K562 (cell line): ENCODE data around the gene IDUA. TPM values are rescaled to one million over a fixed set of nuclear protein-coding genes. Genes with fewer than 3 reads are reported as not detected.

Experiments
- BRF1 ChIP-seq: IDR thresholded peaks from 3 replicates; pipeline ENCODE4 v1.6.1; 2011; ENCODE audit warnings: borderline replicate concordance, mild to moderate bottlenecking; ENCODE audit not compliant: insufficient read length; ENCODE audit errors: extremely low read depth
- CCAR2 ChIP-seq: fragments of 200-400 bp; formaldehyde crosslinking; IDR thresholded peaks from 2 replicates; pipeline ENCODE4 v1.6.1; 2017; ENCODE audit warnings: mild to moderate bottlenecking, low read depth, low read length
- NBN ChIP-seq: fragments of 450-650 bp; IDR thresholded peaks from 2 replicates; pipeline ENCODE4 v1.6.1; 2016; ENCODE audit warnings: low read depth, mild to moderate bottlenecking
- ZNF3 ChIP-seq: fragments of 250-450 bp; sonication (Bioruptor Pico); IDR thresholded peaks from 2 replicates; pipeline ENCODE4 v1.5.0; 2021; ENCODE audit warnings: mild to moderate bottlenecking, moderate library complexity
- polyA plus RNA-seq, 8 experiments: library from polyadenylated mRNA; depleted of rRNA in 4 of 8; stranded (reverse) in 5 of 8; unstranded in 3 of 8; fragments of >200 nt; fragmentation: Nextera tagmentation in 2 of 8; fragmentation: Illumina TruSeq in 1 of 8; extraction: Ambion mirVana in 2 of 8; extraction: Trizol in 1 of 8; gene quantifications; 2 replicates each; pipeline versions ENCODE4 v1.2.1 to v1.2.3, GENCODE V29; 2011 to 2014; ENCODE audit warnings: inconsistent platforms in 1 of 8, missing spikeins in 1 of 8
- total RNA-seq, 7 experiments: library from RNA; depleted of rRNA in 6 of 7; stranded (reverse); fragments of >200 nt in 6 of 7; fragmentation: Illumina TruSeq in 2 of 7; extraction: Trizol in 2 of 7; gene quantifications; 2 replicates each; pipeline versions ENCODE4 v1.2.1 to v1.2.3, GENCODE V29; 2011 to 2021; ENCODE audit warnings: low replicate concordance in 1 of 7
- TF ChIP-seq, protein P1 (sequence below): fragments of 450-650 bp; IDR thresholded peaks from 2 replicates; pipeline ENCODE4 v1.6.1; 2016; ENCODE audit warnings: mild to moderate bottlenecking, moderate library complexity
- TF ChIP-seq, protein P2 (sequence below): fragments of 450-650 bp; IDR thresholded peaks from 2 replicates; pipeline ENCODE4 v1.6.1; 2016; ENCODE audit warnings: missing biosample characterization, missing genetic modification characterization
- TF ChIP-seq, protein P3 (sequence below): fragments of 450-650 bp; IDR thresholded peaks from 2 replicates; pipeline ENCODE4 v1.6.1; 2018; ENCODE audit warnings: mild to moderate bottlenecking, low read depth; ENCODE audit not compliant: partially characterized antibody
- TF ChIP-seq, protein P4 (sequence below): sonication (generic); formaldehyde crosslinking; IDR thresholded peaks from 2 replicates; pipeline ENCODE4 v1.5.0; 2020; ENCODE audit warnings: missing genetic modification reagents
- TF ChIP-seq, protein P5 (sequence below), 2 experiments: fragments of 450-650 bp; conservative IDR thresholded peaks; 2 replicates each; pipeline ENCODE4 v1.6.1; 2017; ENCODE audit warnings: mild to moderate bottlenecking in 2 of 2, moderate library complexity in 2 of 2

Gene IDUA
- total and polyA plus RNA-seq, 9 of the 15 experiments (the other 6 are each of a cell fraction or from before 2014, with no cell fraction given): 0.04 to 16.1 (median 1.2) TPM

DNA sequence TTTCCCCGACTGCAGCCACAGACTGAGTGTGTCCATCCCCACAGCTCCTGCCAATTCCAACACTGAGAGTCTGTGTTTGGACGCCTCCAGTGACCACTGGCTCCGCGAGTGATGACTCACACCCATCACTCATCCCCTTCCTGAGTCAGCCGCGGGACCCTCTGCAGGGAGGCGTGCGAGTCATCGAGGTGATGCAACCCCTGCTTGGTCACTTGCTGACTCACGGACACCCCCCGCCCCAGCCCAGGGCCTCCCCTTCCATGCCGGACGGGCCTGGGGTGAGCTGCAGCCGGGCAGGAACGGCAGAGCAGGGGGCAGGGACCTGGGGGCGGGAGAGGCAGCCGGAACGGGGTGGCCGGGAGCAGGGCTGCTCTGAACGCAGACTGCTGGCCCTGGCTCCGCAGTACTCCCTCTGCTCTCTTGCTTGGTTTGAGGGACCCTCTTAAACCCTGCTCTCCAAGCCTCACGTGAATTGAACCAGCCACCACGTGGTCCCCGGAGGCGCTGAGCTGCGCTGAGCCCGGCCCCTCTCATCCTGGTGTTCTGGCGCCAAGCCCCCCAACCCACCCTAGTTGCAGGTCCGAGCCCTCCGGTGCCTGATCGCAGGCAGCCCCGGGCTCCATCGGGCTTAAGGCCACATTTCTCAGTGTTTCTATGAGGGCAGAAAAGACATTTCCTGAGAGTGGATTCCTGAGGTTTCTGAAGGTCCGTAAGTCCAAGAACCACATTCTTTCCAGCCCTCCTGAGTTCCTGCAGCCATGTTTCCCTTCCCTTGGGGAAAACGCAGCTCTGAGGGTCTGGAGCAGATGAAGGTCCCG, 57.0 kb downstream of the IDUA start (continued):
- TF ChIP-seq, protein P1, sequence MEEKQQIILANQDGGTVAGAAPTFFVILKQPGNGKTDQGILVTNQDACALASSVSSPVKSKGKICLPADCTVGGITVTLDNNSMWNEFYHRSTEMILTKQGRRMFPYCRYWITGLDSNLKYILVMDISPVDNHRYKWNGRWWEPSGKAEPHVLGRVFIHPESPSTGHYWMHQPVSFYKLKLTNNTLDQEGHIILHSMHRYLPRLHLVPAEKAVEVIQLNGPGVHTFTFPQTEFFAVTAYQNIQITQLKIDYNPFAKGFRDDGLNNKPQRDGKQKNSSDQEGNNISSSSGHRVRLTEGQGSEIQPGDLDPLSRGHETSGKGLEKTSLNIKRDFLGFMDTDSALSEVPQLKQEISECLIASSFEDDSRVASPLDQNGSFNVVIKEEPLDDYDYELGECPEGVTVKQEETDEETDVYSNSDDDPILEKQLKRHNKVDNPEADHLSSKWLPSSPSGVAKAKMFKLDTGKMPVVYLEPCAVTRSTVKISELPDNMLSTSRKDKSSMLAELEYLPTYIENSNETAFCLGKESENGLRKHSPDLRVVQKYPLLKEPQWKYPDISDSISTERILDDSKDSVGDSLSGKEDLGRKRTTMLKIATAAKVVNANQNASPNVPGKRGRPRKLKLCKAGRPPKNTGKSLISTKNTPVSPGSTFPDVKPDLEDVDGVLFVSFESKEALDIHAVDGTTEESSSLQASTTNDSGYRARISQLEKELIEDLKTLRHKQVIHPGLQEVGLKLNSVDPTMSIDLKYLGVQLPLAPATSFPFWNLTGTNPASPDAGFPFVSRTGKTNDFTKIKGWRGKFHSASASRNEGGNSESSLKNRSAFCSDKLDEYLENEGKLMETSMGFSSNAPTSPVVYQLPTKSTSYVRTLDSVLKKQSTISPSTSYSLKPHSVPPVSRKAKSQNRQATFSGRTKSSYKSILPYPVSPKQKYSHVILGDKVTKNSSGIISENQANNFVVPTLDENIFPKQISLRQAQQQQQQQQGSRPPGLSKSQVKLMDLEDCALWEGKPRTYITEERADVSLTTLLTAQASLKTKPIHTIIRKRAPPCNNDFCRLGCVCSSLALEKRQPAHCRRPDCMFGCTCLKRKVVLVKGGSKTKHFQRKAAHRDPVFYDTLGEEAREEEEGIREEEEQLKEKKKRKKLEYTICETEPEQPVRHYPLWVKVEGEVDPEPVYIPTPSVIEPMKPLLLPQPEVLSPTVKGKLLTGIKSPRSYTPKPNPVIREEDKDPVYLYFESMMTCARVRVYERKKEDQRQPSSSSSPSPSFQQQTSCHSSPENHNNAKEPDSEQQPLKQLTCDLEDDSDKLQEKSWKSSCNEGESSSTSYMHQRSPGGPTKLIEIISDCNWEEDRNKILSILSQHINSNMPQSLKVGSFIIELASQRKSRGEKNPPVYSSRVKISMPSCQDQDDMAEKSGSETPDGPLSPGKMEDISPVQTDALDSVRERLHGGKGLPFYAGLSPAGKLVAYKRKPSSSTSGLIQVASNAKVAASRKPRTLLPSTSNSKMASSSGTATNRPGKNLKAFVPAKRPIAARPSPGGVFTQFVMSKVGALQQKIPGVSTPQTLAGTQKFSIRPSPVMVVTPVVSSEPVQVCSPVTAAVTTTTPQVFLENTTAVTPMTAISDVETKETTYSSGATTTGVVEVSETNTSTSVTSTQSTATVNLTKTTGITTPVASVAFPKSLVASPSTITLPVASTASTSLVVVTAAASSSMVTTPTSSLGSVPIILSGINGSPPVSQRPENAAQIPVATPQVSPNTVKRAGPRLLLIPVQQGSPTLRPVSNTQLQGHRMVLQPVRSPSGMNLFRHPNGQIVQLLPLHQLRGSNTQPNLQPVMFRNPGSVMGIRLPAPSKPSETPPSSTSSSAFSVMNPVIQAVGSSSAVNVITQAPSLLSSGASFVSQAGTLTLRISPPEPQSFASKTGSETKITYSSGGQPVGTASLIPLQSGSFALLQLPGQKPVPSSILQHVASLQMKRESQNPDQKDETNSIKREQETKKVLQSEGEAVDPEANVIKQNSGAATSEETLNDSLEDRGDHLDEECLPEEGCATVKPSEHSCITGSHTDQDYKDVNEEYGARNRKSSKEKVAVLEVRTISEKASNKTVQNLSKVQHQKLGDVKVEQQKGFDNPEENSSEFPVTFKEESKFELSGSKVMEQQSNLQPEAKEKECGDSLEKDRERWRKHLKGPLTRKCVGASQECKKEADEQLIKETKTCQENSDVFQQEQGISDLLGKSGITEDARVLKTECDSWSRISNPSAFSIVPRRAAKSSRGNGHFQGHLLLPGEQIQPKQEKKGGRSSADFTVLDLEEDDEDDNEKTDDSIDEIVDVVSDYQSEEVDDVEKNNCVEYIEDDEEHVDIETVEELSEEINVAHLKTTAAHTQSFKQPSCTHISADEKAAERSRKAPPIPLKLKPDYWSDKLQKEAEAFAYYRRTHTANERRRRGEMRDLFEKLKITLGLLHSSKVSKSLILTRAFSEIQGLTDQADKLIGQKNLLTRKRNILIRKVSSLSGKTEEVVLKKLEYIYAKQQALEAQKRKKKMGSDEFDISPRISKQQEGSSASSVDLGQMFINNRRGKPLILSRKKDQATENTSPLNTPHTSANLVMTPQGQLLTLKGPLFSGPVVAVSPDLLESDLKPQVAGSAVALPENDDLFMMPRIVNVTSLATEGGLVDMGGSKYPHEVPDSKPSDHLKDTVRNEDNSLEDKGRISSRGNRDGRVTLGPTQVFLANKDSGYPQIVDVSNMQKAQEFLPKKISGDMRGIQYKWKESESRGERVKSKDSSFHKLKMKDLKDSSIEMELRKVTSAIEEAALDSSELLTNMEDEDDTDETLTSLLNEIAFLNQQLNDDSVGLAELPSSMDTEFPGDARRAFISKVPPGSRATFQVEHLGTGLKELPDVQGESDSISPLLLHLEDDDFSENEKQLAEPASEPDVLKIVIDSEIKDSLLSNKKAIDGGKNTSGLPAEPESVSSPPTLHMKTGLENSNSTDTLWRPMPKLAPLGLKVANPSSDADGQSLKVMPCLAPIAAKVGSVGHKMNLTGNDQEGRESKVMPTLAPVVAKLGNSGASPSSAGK: peak; percentile 99
- TF ChIP-seq, protein P2, sequence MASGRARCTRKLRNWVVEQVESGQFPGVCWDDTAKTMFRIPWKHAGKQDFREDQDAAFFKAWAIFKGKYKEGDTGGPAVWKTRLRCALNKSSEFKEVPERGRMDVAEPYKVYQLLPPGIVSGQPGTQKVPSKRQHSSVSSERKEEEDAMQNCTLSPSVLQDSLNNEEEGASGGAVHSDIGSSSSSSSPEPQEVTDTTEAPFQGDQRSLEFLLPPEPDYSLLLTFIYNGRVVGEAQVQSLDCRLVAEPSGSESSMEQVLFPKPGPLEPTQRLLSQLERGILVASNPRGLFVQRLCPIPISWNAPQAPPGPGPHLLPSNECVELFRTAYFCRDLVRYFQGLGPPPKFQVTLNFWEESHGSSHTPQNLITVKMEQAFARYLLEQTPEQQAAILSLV (tag): peak; percentile 86
- TF ChIP-seq BRF1 (no peak), ZNF3 (CRISPR knock-in tag) (no peak), CCAR2 (no peak), NBN (peak; percentile 89)
- TF ChIP-seq, protein P3, sequence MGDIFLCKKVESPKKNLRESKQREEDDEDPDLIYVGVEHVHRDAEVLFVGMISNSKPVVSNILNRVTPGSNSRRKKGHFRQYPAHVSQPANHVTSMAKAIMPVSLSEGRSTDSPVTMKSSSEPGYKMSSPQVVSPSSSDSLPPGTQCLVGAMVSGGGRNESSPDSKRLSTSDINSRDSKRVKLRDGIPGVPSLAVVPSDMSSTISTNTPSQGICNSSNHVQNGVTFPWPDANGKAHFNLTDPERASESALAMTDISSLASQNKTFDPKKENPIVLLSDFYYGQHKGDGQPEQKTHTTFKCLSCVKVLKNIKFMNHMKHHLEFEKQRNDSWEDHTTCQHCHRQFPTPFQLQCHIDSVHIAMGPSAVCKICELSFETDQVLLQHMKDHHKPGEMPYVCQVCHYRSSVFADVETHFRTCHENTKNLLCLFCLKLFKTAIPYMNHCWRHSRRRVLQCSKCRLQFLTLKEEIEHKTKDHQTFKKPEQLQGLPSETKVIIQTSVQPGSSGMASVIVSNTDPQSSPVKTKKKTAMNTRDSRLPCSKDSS: no peak
- TF ChIP-seq, protein P4, sequence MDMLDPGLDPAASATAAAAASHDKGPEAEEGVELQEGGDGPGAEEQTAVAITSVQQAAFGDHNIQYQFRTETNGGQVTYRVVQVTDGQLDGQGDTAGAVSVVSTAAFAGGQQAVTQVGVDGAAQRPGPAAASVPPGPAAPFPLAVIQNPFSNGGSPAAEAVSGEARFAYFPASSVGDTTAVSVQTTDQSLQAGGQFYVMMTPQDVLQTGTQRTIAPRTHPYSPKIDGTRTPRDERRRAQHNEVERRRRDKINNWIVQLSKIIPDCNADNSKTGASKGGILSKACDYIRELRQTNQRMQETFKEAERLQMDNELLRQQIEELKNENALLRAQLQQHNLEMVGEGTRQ (CRISPR knock-in tag): no peak; the same call in 1 of the 2 replicates
- TF ChIP-seq, protein P5, sequence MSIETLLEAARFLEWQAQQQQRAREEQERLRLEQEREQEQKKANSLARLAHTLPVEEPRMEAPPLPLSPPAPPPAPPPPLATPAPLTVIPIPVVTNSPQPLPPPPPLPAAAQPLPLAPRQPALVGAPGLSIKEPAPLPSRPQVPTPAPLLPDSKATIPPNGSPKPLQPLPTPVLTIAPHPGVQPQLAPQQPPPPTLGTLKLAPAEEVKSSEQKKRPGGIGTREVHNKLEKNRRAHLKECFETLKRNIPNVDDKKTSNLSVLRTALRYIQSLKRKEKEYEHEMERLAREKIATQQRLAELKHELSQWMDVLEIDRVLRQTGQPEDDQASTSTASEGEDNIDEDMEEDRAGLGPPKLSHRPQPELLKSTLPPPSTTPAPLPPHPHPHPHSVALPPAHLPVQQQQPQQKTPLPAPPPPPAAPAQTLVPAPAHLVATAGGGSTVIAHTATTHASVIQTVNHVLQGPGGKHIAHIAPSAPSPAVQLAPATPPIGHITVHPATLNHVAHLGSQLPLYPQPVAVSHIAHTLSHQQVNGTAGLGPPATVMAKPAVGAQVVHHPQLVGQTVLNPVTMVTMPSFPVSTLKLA (conservative IDR thresholded peaks at IDR 0.05): peak; percentile 74 to 89
